Measurements from ENCODE around the gene TBC1D21. TPM values are rescaled to one million over a fixed set of nuclear protein-coding genes. Genes with fewer than 3 reads are reported as not detected.

The TBC1D21 gene
- polyA plus RNA-seq, 1 donor from 2014 or later: not detected

- TF ChIP-seq TAF1 (IDR thresholded peaks at IDR 0.05; ENCODE audit: low read depth): no peak
- TF ChIP-seq REST (IDR thresholded peaks at IDR 0.05; ENCODE audit: borderline replicate concordance): no peak
- TF ChIP-seq SMC3 (conservative IDR thresholded peaks at IDR 0.05; ENCODE audit: poor library complexity): peak; percentile 94
- TF ChIP-seq CTCF (IDR thresholded peaks at IDR 0.05; ENCODE audit: poor library complexity, severe bottlenecking): peak; percentile 96
- peak; percentile 43 for TF ChIP-seq MXI1 (conservative IDR thresholded peaks at IDR 0.05; ENCODE audit: poor library complexity, severe bottlenecking)
- no peak for TF ChIP-seq EP300 (conservative IDR thresholded peaks at IDR 0.05; ENCODE audit: poor library complexity, severe bottlenecking)
- TF ChIP-seq EZH2 (IDR thresholded peaks at IDR 0.05; ENCODE audit: borderline replicate concordance, insufficient read depth, low read length, poor library complexity, severe bottlenecking): no peak
- no peak for TF ChIP-seq POLR2AphosphoS5 (IDR thresholded peaks at IDR 0.05)
- peak; percentile 95 for TF ChIP-seq RAD21 (conservative IDR thresholded peaks at IDR 0.05)
- Histone ChIP-seq H3K4me2 (ENCODE audit: low read length) (no peak overlapping the region), H2AFZ (ENCODE audit: low read depth, low read length) (no peak overlapping the region), H4K20me1 (ENCODE audit: insufficient read depth) (no peaks in the 10 kb centered on the region), H3K9me3 (ENCODE audit: low read length) (no peaks in the 10 kb centered on the region), H3K9me2 (ENCODE audit: insufficient read depth, low read length) (no peaks in the 10 kb centered on the region), H3K36me3 (ENCODE audit: insufficient read depth, low read length) (no peaks in the 10 kb centered on the region), H3K9ac (ENCODE audit: low read length) (no peak overlapping the region), H3K79me2 (replicated peaks; ENCODE audit: insufficient read depth, low read length) (no peaks in the 10 kb centered on the region), H3K4me3 (ENCODE audit: low read length) (no peak overlapping the region), H3K27ac (ENCODE audit: low read length) (no peak overlapping the region), H3F3A (ENCODE audit: insufficient read depth, low read length, poor library complexity, severe bottlenecking) (no peaks in the 10 kb centered on the region), H3K27me3 (ENCODE audit: insufficient read depth, low read depth, low read length) (no peaks in the 10 kb centered on the region)
These were observed 34.9 kb downstream of the TBC1D21 start for GRCh38 chr15:73908030-73908821.

- no peaks in the 10 kb centered on the region for H3K36me3 ChIP-seq (ENCODE audit: insufficient read depth, low read length)
- no peaks in the 10 kb centered on the region for H3K79me2 ChIP-seq (replicated peaks; ENCODE audit: insufficient read depth, low read length)
- H3K9me3 ChIP-seq (ENCODE audit: low read length): no peaks in the 10 kb centered on the region
- no peak overlapping the region for H3K9ac ChIP-seq (ENCODE audit: low read length)
- H3K27me3 ChIP-seq (ENCODE audit: insufficient read depth, low read depth, low read length): no peaks in the 10 kb centered on the region
- no peaks in the 10 kb centered on the region for H4K20me1 ChIP-seq (ENCODE audit: insufficient read depth)
- H3K27ac ChIP-seq (ENCODE audit: low read length): no peak overlapping the region
- TF ChIP-seq RAD21 (conservative IDR thresholded peaks at IDR 0.05): no peak
- no peak for TF ChIP-seq SMC3 (conservative IDR thresholded peaks at IDR 0.05; ENCODE audit: poor library complexity)
- TF ChIP-seq EZH2 (IDR thresholded peaks at IDR 0.05; ENCODE audit: borderline replicate concordance, insufficient read depth, low read length, poor library complexity, severe bottlenecking): no peak
- TF ChIP-seq CTCF (IDR thresholded peaks at IDR 0.05; ENCODE audit: poor library complexity, severe bottlenecking): no peak
- no peak for TF ChIP-seq MXI1 (conservative IDR thresholded peaks at IDR 0.05; ENCODE audit: poor library complexity, severe bottlenecking)
- TF ChIP-seq EP300 (conservative IDR thresholded peaks at IDR 0.05; ENCODE audit: poor library complexity, severe bottlenecking): no peak
- no peak for TF ChIP-seq POLR2AphosphoS5 (IDR thresholded peaks at IDR 0.05)
- no peaks in the 10 kb centered on the region for H3K9me2 ChIP-seq (ENCODE audit: insufficient read depth, low read length)
- H3K4me3 ChIP-seq (ENCODE audit: low read length): no peak overlapping the region
- H3F3A ChIP-seq (ENCODE audit: insufficient read depth, low read length, poor library complexity, severe bottlenecking): no peaks in the 10 kb centered on the region
- no peak overlapping the region for H3K4me2 ChIP-seq (ENCODE audit: low read length)
- no peak overlapping the region for H2AFZ ChIP-seq (ENCODE audit: low read depth, low read length)
These were observed 35.4 kb downstream of the TBC1D21 start for GRCh38 chr15:73908822-73909122.

Data from neural cell (in vitro differentiated cells).